DOHH2 (cell line): Measurements from ENCODE around the gene MKRN2.

Experiments used
- CTCF ChIP-seq: fragments of 200-600 bp; sonication (generic); IDR thresholded peaks from one replicate; pipeline ENCODE4 v1.5.1; 2014; ENCODE audit warnings: antibody characterized with exemption, mild to moderate bottlenecking, low read depth, low read length; ENCODE audit not compliant: poor library complexity, severe bottlenecking
- EZH2phosphoT487 ChIP-seq: fragments of 200-600 bp; sonication (generic); IDR thresholded peaks from 2 replicates; pipeline ENCODE4 v1.6.1; 2017; ENCODE audit warnings: borderline replicate concordance, mild to moderate bottlenecking, antibody characterized with exemption, low read length, moderate library complexity, mixed read lengths

DNA sequence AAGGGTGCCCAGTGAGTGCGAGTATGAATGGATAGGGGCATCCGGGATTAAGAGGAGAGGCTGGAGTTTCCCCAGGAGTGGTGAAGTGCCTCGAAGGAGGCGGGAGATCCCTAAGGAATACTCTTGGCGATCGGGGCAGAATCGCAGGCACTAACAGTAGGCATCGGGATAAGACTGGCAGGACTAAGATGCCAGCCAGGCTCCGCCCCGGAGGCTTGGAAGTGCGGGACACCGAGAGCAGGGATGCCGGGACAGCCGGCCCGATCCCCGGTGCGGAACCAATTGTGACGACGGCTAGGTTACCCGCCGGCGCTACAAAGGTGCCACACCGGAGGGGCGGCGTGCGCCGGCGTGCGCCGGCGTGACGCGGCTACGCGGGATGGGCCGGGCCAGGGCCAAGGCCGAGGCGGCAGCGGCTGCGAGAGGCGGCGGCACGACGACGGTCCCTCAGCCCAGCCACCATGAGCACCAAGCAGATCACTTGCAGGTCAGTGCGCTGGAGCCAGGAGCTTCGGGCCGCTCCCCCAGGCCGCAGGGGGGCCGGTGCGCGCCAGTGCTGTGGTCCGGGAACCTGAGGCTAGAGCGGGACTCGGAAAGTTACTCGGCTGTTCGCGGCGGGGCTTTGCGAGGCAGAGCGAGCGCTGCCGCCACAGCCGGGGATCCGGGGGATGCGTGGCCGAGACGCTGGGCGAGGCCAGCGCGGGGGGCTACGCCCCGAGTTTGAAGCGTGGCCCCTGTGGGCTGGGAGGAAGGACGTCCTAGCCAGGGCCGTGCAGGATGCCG lies at the start of gene MKRN2:
- TF ChIP-seq CTCF (no peak), EZH2phosphoT487 (no peak)
